Measurements from ENCODE around the gene CRLF1.
"Not testable (repeated sequence)": the region's sequence is repeated elsewhere in the genome, so short reads cannot be mapped to it uniquely, and the experiment has no call there.

Gene CRLF1

DNA sequence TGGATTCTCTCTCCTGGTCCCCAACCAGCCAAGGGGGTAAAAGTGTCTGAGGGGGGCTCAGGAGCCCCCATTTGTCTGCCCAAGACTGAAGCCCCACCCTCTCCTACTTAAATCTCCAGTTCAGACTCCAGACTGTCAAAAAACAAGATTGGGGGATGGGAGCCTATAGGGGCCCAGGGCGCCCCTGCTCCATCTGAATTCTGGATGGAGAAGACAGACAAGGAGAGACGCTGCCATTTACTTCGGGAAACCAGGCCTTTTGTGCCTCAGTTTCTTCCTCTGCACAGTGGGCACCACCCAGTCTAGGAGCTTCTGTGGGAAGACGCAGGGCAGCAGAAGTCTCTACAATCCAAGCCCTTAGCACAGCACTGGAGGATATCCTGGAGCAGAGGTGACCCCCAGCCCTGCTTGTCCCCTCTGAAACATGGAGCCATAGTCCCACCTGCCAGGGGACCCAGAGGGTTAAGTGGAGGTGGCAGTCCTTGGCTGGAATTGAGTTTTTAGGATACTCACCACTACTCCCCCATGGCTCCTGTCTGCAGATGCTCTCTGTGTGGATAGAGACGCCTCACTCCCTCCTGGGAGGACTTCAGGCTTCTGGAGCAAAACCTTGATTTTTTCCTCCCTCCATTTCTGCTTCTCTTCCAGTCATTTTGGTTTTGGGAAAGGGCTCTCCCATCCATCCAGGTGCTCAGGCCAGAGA lies 1.7 kb upstream of the CRLF1 start:
- no peak for DNase-seq

DNA sequence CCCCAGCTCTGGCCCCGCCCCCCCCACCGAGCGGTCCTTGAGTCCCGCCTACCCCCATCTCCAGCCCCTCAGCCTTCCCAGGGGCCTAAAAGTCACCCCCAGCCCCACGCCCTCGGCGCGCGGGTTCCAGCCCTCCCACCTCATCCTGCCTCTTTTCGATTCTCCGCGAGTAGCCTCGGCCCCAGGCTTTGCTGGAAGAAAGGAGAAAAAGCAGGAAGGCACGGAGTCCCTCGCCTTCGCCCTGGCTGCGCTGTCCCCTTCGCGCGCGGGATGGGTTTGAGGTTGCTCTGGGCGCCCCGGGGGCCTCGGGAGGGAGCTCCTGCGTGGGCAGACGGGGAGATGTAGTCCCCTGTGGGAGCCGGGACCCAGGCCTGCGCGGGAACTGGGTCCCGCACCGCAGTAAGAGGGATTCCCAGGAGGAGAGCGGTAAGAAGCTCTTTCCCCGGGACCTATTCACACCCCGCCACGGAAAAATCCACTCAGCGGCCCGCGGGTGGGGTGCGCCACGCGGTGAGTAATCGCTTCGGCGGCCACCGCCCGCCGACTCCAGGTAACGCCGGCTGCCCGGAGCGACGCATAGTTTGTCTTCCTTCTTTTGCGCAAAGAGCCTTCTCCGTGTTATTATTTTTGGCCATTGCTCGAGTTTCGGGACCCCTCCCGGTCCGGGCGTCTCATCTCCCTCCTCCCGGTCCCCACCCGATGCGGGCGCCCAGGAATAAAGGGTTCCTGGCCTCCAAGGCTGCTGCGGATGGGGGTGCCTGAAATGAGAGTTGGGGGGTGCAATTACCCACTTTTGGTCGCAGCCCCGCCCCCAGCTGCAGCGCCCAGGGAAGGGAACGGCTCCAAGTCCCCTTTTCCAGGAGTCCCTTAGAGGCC lies 865 bp upstream of the CRLF1 start:
- no peak for DNase-seq

- DNase-seq = no peak
Observed at GRCh38 chr19:18605546-18606280, 886 bp downstream of the CRLF1 start.

DNA sequence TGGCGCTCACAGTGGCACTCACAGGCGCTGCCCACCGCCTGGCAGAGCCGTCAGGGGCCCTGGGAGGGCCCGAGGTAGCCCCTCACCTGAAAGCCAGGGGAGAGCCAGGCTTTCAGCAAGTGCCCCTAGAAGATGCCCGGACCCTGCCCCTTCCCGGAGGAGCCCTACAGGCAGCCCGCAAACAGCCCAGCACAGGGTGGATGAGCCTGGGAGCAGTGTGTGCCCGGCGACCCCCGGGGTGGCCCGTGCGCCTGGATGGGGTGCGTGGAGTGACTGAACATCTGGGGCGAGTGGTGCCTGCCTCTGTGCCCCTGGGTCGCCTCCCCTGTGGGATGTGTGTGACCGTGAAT lies 1.4 kb downstream of the CRLF1 start:
- DNase-seq = no peak

DNA sequence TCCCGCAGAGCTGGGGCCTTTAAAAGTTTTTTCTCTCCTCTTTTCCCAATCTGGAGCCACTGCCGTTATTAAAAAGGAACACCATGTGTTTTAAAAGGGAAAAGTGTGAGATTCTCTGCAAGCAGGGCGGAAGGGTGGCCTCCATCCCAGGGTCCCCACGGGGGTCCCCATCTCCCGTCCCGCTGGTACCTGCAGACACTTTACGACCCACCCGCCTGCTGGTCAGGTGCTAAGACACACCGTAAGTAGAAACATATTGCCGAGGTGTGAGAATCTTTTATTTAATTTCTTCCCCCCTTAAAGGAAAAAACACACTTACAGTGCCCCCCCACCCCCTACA lies 1.8 kb downstream of the CRLF1 start:
- DNase-seq = no peak

DNA sequence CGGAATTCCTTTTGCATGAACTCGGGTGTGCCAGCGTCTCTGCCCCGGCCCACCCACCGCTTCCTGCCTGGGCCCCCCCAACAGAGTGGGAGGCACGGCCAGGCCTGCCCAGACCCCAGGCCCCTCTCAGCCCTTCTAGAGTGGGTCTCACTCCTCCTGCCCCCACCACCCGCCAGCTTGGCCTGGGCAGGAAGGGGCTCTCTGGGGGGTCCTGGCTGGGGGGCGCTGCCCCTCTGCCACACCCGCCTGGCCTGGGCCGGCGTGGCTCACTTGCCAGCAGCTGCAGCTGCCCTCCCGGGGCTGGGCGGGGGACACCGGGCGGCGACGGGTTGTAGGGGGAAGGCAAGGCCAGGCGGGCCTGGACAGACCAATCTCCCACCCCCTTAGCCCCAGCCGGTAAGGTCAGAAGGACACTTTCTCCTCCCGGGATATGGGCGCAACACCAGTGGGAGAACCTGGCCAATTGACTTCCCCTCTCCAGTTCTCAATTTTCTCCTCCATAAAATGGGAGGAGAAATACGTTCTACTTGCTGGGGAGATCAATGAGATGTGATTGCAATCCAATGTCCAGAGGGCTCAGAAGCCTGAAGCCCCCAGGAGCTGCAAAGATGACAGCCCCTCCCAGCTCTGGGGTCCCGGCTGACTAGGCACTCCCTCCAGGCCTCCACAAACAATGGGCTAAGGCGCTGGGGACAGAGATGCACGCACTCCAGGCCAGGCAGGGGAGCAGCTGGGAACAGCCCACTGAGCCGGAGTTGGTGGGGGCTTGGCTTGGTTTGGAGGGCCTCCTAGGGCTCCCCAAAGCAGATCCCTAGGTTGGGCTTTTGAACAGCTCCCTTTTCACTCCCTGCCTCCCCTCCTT lies 2.4 kb downstream of the CRLF1 start:
- DNase-seq = no peak

- no peak for DNase-seq
Observed at GRCh38 chr19:18603255-18603957, 3.2 kb downstream of the CRLF1 start.

DNA sequence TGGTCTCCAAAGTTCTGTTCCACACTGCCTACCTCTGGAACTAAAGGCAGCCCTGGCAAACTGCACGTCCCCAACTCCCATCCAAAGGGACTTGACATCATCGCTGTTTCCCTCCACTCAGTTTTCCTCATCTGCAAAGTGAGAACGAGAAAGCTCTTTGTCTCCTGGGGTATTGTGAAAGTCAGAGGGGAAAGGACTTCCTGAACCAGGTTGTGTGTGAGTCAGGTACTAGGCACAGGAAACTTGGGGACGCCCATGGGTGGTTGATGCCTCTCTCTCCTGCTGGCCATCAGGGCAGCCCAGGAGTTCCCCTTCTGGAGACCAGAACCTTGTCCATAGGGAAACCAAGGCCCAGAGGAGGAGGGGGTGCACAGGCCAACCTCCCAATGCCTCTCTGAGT lies 4.7 kb downstream of the CRLF1 start:
- DNase-seq = no peak

DNA sequence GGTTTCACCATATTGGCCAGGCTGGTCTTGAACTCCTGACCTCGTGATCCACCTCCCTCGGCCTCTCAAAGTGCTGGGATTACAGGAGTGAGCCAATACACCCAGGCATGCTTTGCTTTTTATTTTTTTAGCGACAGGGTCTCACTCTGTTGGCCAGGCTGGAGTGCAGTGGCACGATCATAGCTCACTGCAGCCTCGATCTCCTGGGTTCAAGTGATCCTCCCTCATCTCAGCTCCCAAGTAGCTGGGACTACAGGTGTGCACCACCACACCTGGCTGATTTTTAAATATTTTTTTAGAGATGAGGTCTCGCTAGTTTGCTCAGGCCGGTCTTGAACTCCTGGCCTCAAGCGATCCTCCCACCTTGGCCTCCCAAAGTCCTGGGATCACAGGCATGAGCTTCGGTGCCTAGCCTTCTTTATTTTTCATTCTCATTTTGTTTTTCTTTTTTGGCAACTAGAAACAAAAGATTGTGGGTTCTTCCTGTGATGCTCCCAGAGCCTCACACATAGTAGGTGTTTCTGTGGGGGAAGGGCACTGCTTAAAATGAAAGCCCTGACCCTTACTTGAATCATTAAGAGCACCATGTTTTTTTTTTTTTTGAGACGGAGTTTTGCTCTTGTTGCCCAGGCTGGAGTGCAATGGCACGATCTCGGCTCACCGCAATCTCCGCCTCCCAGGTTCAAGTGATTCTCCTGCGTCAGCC lies 5.8 kb downstream of the CRLF1 start:
- DNase-seq = not testable (repeated sequence)

DNA sequence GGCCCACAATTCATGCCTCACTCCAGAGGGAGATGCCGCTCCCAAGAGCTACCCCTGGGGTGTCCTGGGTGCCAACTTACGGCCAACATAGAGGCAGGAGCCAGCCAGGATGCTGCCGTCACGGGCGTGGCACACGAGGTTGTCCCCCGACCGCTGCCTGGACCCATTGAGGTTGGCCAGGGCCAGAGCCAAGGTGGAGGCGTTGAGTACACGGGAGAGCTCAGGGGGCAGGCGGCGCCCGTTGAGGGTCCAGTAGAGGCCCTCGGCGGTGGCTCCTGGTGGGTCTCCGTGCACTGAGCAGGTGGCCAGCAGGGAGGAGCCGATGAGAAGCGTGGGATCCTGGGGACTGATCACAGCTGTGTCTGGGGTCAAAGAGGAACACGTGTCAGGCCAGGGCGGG lies 7.1 kb downstream of the CRLF1 start:
- no peak for DNase-seq

- DNase-seq = no peak
Observed at GRCh38 chr19:18597809-18598660, 8.6 kb downstream of the CRLF1 start.

DNA sequence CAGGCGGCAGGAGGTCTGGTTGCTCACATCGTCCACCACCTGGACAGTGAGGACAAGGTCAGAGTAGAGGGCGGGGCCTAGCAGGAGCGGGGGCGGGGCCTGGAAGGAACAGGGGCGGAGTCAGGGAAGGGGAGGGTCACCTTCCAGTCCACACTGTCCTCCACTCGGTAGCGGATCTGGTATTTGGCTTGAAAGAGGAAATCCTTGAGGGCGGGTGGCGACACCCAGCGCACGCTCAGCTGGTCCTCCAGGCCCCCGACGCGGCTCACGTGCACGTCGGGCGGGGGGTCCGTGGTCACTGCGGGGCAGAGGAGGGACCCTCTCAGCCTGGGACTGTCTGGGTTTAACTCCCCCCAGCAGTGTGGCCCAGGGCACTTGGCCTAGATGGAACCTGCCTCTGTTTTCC lies 9.8 kb downstream of the CRLF1 start:
- no peak for DNase-seq

DNA sequence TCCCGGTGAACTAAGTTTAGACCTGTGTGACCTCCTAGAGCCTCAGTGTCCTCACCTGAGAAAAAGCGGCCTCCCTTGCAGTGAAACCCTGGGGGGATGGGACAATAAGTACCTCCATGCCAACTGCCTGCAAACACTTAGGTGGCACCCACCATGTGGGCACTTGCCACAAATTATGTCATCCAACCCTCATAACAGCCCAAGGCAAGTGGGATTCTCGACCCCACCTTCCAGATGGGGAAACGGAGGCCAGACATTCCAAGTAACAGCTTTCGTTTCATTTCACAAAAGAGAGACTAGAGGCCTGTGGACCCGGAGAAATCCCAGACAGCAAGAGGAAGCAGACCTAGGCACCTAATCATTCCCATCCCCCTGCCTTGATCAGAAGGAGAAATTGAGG lies 11.1 kb downstream of the CRLF1 start:
- no peak for DNase-seq

- DNase-seq = no peak
Observed at GRCh38 chr19:18594824-18595373, 11.7 kb downstream of the CRLF1 start.

DNA sequence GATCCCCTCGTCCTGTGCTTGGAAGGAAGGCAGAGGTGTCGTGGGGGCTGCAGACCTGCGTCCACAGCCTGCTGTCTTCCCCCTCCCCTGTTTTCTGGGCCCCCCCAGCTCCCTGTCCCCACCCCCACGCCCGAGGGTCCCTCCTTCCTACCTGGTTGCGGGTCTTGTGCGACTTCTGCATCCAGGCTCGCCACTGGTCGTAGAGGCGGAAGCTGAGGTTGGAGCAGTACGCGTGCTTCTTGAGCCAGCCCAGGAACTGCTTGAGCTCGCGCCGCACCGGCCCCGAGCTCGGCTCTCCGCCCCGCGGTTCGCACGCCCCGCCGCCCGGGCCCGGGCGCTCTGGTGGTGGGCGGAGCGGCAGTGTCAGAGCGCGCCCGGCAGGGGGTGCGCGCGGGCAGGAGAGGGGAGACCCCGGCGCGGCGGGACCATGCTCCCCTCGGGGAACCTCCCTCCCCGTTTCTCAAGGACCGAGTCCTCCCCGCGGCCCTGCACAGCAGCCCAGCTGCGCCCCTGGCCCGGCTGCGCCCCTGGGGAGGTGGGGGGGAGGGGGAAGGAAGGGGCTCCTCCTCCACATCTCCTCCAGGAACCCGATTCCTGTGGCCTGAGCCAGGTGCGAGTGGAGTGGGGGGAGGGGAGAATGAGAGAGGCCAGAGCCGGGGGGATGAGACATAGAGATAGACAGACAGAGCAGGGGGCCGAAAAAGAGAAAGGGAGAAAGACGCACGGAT lies 12.3 kb downstream of the CRLF1 start:
- no peak for DNase-seq

DNA sequence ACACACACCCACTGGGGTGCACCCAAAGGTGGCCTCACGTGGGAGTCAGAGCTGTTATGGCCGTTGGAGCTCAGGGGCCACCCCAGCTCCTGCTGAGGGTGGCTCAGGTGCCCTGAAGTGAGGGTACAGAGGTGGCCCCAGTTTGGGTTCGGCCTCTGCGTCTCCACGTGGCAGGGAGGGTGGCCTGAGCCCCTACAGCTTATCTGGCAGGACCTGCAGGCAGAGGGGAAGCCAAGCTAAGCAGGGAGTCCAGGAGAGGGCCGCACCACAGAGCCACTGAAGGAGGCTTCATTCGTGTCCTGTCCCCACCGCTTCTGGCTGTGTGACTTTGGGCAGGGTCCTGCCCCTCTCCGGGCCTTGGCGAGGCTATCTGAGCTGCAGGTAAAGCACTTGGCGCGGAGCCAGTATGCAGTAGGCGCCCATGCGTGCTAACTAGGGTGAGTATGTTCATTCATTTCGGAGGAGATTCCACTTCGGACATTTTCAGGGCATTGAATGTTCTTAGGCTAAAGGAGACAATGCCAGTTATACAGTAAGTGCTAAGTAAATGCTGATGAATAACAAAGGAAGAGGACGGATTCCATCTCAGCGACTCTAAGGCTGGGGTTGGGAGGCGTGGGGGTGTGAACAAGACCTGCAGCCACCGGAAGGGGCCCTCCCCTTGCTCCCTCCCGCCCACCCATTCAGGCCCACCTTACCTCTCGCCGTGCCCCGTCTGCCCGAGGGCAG lies 13.1 kb downstream of the CRLF1 start:
- no peak for DNase-seq

DNA sequence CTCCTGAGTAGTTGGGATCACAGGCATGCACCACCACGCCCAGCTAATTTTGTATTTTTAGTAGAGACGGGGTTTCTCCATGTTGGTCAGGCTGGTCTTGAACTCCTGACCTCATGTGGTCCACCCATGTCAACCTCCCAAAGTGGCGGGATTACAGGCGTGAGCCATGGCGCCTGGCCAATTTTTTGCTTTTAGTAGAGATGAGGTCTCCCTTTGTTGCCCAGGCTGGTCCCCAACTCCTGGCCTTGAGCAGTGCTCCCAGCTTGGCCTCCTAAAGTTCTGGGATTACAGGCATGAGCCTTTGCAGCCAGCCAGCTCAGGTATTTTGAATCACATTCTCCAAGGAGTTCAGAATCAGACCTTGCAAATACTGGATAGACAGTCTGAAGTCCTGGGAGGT lies 13.9 kb downstream of the CRLF1 start:
- DNase-seq = not testable (repeated sequence)

- no peak for DNase-seq
Observed at GRCh38 chr19:18591735-18592385, 14.7 kb downstream of the CRLF1 start.

Data from NCI-H524 treated with DMSO at 0.1 percent for 48 hours (cell line).